Fibroblast of lung (primary cell): ENCODE results near the gene HOXA9. TPM values are rescaled to one million over a fixed set of nuclear protein-coding genes. Genes with fewer than 3 reads are reported as not detected.

Source experiments
- DNase-seq, 2 donors: peaks; one replicate each; pipeline versions ENCODE4 v3.0.0 to v3.0.0-alpha.2; 2010; ENCODE audit warnings: low read depth in 2 of 2
- H2AFZ ChIP-seq: 2 replicates; pipeline ENCODE4 v1.5.1; 2012; ENCODE audit warnings: low read length, control low read depth, inconsistent platforms
- H3K27ac ChIP-seq: 2 replicates; pipeline ENCODE4 v1.5.1; 2011; ENCODE audit warnings: low read length, control low read depth; ENCODE audit not compliant: insufficient read depth
- H3K27me3 ChIP-seq: 2 replicates; pipeline ENCODE4 v1.5.1; 2011; ENCODE audit warnings: mild to moderate bottlenecking, low read length; ENCODE audit not compliant: control insufficient read depth, insufficient read depth
- H3K36me3 ChIP-seq: 2 replicates; pipeline ENCODE4 v1.5.1; 2011; ENCODE audit warnings: low read length; ENCODE audit not compliant: control insufficient read depth, insufficient read depth
- H3K4me1 ChIP-seq: 2 replicates; pipeline ENCODE4 v1.5.1; 2011; ENCODE audit warnings: low read length; ENCODE audit not compliant: control insufficient read depth, insufficient read depth; ENCODE audit errors: extremely low read depth
- H3K4me2 ChIP-seq: 2 replicates; pipeline ENCODE4 v1.5.1; 2011; ENCODE audit warnings: low read length, control low read depth; ENCODE audit not compliant: insufficient read depth; ENCODE audit errors: extremely low read depth
- H3K4me3 ChIP-seq, 4 experiments: fragments of 200-600 bp in 1 of 4; sonication (generic) in 1 of 4; replicated peaks in 1 of 4; 2 replicates each; pipeline ENCODE4 v1.5.1; 2011 to 2016; ENCODE audit warnings: low read length in 4 of 4, low read depth in 3 of 4, mild to moderate bottlenecking in 3 of 4, control low read depth in 2 of 4, inconsistent platforms in 1 of 4, mixed read lengths in 1 of 4; ENCODE audit not compliant: insufficient read depth in 1 of 4; ENCODE audit errors: control extremely low read depth in 1 of 4
- H3K79me2 ChIP-seq: 2 replicates; pipeline ENCODE4 v1.5.1; 2012; ENCODE audit warnings: mild to moderate bottlenecking, low read length, inconsistent platforms; ENCODE audit not compliant: control insufficient read depth, insufficient read depth
- H3K9ac ChIP-seq: 2 replicates; pipeline ENCODE4 v1.5.1; 2011; ENCODE audit warnings: mild to moderate bottlenecking, low read length, control low read depth; ENCODE audit not compliant: insufficient read depth
- H3K9me3 ChIP-seq: 2 replicates; pipeline ENCODE4 v1.5.1; 2012; ENCODE audit warnings: low read depth, low read length; ENCODE audit not compliant: control insufficient read depth, insufficient read depth
- H4K20me1 ChIP-seq: 2 replicates; pipeline ENCODE4 v1.5.1; 2011; ENCODE audit warnings: low read length; ENCODE audit not compliant: control insufficient read depth, insufficient read depth; ENCODE audit errors: extremely low read depth
- EZH2 ChIP-seq: IDR thresholded peaks from 2 replicates; pipeline ENCODE4 v1.5.1; 2012; ENCODE audit warnings: low read length, control low read depth, mild to moderate bottlenecking; ENCODE audit errors: missing control alignments
- polyA plus RNA-seq, 2 donors: library from polyadenylated mRNA; depleted of rRNA in 1 of 2; stranded (reverse) in 1 of 2; unstranded in 1 of 2; fragments of >200 nt; gene quantifications; 2 replicates each; pipeline ENCODE4 v1.2.1, GENCODE V29; 2011 to 2012; ENCODE audit warnings: missing spikeins in 1 of 2
- total RNA-seq: library from RNA; depleted of rRNA; stranded (reverse); fragments of >200 nt; gene quantifications from 2 replicates; pipeline ENCODE4 v1.2.1, GENCODE V29; 2014
- TF ChIP-seq, protein P1 (sequence below), 2 donors: IDR thresholded peaks in 1 of 2; conservative IDR thresholded peaks in 1 of 2; 1 replicate in 1 of 2; 2 replicates in 1 of 2; pipeline ENCODE4 v1.5.1; 2011 to 2012; ENCODE audit warnings: low read length in 2 of 2, control low read depth in 1 of 2, inconsistent platforms in 1 of 2, low read depth in 1 of 2, mild to moderate bottlenecking in 1 of 2

Gene HOXA9
- total and polyA plus RNA-seq, 2 donors (not counting 1 experiment from before 2014, with no cell fraction given): 0.08 TPM; not detected in 1

DNA sequence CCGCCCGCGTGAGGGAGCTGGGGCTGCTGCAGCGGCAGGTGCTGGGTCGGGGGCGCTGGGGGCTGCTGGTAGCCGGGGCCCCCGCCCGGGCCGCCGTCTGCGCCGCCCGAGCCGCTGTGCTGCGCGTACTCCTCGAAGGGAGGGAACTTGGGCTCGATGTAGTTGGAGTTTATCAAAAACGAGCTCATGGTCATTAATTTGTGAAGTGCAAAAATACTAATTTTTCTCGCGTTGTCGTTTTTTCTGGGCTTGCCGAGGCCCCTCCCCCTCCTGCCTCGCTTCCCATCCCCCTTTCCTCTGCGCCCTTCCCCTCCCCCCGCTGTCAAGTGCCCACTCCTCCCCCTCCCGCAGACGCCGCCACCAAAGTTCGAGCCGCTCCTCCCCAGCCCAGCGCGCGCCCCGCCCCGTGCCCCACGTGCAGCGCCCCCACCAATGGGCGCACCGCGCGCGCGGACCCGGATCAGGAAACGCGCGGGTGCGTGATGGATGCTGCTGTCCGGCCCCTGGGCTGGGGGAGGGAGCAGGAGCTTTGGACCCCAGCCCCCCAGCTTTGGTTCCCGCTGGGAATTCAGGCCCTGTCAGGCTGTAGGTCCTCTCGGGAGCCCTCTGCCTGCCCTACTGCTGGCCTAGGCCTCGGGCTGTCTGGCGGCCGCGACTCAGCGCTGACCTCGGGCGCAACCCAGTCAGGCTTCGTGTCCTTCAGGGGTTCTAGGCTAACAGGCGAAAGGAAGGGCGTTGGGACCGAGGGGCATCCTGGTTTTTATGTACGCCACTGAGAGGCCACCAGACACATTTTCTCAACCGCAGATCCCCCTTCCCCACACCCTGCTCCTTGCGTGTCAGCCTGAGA is 34.6 kb downstream of the HOXA9 start, which contains the start of gene HOXA4:
HOXA4 (minus strand) TSS at position 218 of the 850 bp plus-strand sequence; CDS start at position 194, 24 bp downstream.
- Histone ChIP-seq H3K9ac (peak within 1 kb of the TSS; percentile 58), H3K27me3 (no peaks in the 10 kb centered on the region), H2AFZ (peak within 1 kb of the TSS; percentile 3), H3K4me1 (peaks cover 24% of the 10 kb centered on the region), H3K9me3 (no peaks in the 10 kb centered on the region), H3K4me3 (peak within 1 kb of the TSS; percentile 43 to 71 (median 54)), H3K79me2 (peaks cover 25% of the 10 kb centered on the region), H4K20me1 (no peaks in the 10 kb centered on the region), H3K4me2 (peak within 1 kb of the TSS; percentile 94), H3K36me3 (no peaks in the 10 kb centered on the region), H3K27ac (peak within 1 kb of the TSS; percentile 71)
- peak; percentile 82 to 89 for DNase-seq
- TF ChIP-seq, protein P1, sequence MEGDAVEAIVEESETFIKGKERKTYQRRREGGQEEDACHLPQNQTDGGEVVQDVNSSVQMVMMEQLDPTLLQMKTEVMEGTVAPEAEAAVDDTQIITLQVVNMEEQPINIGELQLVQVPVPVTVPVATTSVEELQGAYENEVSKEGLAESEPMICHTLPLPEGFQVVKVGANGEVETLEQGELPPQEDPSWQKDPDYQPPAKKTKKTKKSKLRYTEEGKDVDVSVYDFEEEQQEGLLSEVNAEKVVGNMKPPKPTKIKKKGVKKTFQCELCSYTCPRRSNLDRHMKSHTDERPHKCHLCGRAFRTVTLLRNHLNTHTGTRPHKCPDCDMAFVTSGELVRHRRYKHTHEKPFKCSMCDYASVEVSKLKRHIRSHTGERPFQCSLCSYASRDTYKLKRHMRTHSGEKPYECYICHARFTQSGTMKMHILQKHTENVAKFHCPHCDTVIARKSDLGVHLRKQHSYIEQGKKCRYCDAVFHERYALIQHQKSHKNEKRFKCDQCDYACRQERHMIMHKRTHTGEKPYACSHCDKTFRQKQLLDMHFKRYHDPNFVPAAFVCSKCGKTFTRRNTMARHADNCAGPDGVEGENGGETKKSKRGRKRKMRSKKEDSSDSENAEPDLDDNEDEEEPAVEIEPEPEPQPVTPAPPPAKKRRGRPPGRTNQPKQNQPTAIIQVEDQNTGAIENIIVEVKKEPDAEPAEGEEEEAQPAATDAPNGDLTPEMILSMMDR (conservative IDR thresholded peaks at IDR 0.05 in 1 of 2, IDR thresholded peaks at IDR 0.05 in 1 of 2; ENCODE audit: low read depth in 1 of 2, low read length in 2 of 2): no peak
- no peak for TF ChIP-seq EZH2

- Histone ChIP-seq H3K79me2 (peaks cover 20% of the 10 kb centered on the region), H3K27me3 (no peaks in the 10 kb centered on the region), H3K9ac (peak overlapping the region; percentile 58), H3K4me2 (peak overlapping the region; percentile 88), H4K20me1 (no peaks in the 10 kb centered on the region), H2AFZ (no peak overlapping the region), H3K4me3 (peak overlapping the region; percentile 34 to 71 (median 48)), H3K9me3 (no peaks in the 10 kb centered on the region), H3K36me3 (no peaks in the 10 kb centered on the region), H3K27ac (no peak overlapping the region), H3K4me1 (peaks cover 16% of the 10 kb centered on the region)
- TF ChIP-seq, protein P1 (conservative IDR thresholded peaks at IDR 0.05 in 1 of 2, IDR thresholded peaks at IDR 0.05 in 1 of 2; ENCODE audit: low read depth in 1 of 2, low read length in 2 of 2): no peak
- no peak for TF ChIP-seq EZH2
- DNase-seq: peak in 1 of 2 donors; percentile 29
Measured at GRCh38 chr7:27129729-27130539, 35.4 kb downstream of the HOXA9 start.
